Fibroblast of peridontal ligament (primary cell): ENCODE measurements around the gene C11orf68.
"Not testable (repeated sequence)": the region's sequence is repeated elsewhere in the genome, so short reads cannot be mapped to it uniquely, and the experiment has no call there.

ENCODE experiments used
- DNase-seq: peaks from one replicate; pipeline ENCODE4 v3.0.0-alpha.2; 2010; ENCODE audit errors: extremely low read depth

C11orf68 gene

DNA sequence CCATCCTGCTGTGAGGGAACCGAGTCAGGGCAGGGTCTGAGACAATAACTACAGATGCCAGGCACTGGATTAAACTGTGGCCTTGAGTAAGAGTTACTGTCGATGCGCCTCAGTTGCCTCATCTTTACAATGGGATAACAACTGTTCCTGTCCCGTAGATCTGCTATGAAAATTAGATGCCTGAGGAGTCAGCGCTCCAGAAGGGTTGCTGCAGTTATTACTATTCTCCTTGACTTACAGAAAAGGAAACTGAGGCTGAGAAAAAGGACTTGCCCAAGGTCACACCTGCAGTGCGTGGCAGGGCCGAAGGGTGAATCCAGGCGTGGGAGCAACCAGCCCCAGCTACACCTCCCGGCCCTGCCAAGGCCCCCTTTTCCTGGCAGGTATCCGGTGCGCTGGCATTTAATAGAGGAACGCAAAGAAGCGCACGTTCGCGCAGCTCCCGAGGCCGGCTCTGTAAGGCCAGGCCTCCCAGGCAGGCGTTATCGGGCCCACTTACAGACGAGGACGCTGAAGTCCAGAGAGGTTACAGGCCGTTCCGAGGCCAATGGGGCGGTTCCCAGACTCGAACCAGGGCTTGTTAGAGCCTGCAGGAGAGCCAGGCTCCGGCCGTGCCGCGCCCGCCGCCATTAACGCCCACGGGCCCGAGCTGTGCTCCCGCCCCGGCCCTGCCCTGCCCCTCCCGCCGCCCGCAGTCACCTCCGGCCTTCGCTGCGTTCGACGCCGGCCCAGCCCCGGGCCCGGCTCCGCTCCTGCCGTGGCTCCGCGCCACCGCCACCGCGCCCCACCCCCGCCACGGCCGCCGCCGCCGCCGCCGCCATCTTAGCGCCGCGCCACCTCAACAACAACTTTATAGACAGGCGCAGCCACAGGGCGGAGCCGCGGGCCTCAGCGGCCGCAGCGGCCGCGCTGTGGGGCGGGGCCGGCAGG, at the start of gene C11orf68:
Gene C11orf68 (minus strand): TSS at position 852 of the 930 bp plus-strand sequence. CDS start 31 bp downstream, at position 821.
- peak; percentile 28 for DNase-seq

DNA sequence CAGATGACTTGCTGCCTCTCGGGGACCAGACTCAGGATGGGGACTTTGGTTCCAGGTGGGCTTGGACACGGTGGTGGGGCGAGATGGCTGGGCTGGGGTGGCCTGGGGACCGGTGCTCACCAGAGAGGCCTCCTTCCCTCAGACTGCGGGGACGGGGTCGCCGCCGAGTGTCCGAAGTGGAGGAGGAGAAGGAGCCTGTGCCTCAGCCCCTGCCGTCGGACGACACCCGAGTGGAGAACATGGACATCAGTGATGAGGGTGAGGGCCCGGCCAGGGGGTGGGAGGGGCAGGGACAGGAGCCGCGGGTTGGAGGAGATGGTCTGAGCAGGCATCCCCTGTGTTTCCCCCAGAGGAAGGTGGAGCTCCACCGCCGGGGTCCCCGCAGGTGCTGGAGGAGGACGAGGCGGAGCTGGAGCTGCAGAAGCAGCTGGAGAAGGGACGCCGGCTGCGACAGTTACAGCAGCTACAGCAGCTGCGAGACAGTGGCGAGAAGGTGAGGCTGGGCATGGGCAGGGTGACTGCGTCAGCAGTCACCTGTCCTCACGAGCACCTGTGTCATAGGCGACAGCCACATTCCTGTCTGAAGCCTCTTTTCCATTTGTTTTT, 48.6 kb upstream of the C11orf68 start:
- DNase-seq = no peak

DNA sequence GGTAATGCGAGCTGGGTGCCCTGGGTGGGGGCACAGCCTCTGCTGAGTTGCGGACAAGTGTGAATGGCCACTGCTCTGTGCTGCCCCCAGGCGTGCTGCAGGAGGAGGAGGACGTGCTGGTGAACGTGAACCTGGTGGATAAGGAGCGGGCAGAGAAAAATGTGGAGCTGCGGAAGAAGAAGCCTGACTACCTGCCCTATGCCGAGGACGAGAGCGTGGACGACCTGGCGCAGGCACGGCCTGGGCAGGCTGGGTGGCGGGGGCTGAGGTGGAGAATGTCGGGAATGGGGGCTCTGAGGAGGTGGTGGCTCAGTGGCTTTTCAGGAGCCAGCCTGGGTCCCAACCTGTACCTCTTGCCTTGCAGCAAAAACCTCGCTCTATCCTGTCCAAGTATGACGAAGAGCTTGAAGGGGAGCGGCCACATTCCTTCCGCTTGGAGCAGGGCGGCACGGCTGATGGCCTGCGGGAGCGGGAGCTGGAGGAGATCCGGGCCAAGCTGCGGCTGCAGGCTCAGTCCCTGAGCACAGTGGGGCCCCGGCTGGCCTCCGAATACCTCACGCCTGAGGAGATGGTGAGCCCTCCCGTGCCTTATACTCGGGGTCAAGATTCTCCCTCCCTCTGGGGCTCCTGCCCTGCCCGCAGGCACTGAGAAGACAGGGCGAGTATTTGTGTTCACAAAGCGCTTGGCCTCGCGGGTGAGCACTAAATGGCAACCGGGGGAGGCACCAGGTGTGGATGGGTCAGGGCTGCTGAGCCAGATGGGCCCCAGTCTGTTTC, 47.3 kb upstream of the C11orf68 start:
- no peak for DNase-seq

DNA sequence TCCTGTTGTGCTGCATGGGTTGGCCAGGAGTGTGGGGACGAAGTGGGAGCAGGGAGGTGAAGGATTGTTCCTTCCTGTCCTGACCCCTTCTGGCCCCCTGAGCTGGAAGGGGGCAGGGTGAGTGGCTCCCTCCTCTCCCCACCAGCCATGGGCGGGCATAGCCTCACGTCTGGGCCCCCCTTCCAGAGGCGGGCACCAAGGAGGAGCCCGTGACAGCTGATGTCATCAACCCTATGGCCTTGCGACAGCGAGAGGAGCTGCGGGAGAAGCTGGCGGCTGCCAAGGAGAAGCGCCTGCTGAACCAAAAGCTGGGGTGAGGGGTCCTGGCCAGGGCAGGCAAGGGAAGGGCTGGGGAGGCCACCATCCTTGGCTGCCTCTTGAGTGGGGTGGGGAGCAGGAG, 46.0 kb upstream of the C11orf68 start:
- no peak for DNase-seq

DNA sequence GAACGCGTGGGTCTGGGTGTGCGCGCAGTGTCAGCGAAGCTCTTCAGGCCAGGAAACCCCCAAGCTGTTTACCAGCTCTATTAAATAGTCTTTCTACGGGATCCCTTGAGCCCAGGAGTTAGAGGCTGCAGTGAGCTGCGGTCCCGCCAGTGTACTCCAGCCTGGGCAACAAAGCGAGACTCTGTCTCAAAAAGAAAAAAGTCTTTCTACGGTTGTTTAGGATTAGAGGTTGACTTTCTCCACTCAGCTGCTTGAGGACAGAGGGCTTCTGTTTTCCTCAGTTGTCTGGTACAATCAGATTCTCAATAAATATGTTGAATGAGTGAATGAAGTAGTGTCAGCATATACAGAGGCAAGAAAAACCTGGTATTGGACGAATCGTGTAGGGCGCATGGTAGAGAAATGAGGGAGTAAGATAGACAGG, 43.3 kb upstream of the C11orf68 start:
- no peak for DNase-seq

DNA sequence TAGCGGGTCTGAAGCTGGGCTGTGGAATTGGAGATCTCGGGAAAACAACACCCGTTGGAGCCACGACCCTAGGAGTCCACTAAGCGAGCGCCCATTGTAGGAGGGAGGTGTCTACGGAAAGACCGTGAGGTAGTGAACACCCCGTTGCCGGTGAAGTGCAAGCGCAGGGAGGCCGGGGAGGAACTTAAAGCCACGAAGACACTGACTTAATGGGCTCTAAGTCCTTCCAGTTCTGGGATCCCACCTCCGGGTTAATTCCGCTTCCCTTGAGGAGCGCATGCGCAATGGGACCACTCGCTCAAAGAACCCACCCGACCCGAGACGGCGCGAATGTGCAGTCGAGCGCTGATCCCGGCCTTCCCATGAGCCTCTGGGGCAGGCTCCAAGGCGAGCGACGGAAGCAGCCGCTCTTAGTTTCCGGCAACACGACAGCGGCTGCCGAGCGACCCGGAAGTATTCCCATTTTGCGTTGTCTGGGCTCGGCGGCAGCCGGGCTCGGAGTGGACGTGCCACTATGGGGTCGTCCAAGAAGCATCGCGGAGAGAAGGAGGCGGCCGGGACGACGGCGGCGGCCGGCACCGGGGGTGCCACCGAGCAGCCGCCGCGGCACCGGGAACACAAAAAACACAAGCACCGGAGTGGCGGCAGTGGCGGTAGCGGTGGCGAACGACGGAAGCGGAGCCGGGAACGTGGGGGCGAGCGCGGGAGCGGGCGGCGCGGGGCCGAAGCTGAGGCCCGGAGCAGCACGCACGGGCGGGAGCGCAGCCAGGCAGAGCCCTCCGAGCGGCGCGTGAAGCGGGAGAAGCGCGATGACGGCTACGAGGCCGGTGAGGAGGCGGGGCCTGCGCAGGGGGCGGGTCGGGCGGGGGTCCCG, 42.6 kb upstream of the C11orf68 start, which contains the start of gene SART1:
Gene SART1 (plus strand): TSS at position 468 of the 874 bp plus-strand sequence. CDS start 47 bp downstream, at position 515.
- DNase-seq = peak; percentile 97

DNA sequence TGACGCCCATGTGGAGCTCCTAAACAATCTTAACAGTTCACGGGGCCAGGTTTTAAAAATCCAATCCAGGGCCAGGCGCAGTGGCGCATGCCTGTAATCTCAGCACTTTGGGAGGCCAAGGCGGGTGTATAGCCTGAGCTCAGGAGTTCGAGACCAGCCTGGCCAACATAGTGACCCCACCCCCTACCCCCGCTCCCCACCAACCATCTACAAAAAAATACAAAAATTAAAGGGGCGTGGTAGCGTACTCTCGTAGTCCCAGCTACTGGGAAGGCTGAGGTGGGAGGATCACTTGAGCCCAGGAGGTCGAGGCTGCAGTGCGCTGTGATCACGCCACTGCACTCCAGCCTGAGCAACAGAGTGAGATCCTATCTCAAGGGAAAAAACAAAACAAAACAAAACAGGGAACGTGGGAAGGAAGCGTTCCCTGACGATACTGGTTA, 42.0 kb upstream of the C11orf68 start:
- DNase-seq = no peak

DNA sequence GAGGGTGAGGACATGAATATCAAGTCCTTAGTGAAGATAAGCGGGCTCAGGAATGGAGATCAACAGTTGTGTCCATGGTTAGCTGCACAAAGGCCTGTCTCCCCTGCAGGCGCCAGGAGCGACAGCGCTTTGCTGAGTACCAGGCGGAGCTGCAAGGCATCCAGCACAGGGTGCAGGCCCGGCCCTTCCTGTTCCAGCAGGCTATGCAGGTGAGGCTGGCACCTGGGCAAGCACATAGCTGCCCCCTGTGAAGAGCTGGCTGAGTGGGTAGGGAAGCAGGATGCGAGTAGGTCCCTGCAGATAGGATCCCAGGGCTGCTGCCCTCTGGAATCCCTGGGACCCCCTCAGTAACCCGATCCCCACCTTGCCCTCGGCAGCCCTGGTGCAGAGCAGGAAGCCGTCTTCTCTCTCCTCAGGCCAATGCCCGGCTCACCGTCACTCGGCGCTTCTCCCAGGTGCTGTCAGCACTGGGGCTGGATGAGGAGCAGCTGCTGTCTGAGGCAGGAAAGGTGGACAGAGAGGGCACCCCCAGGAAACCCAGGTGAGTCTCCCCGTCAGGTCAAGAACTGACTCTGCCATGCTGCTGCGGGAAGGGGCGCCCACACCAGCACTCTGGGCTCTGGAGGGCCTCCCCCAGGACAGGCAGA, 40.0 kb upstream of the C11orf68 start:
- no peak for DNase-seq

DNA sequence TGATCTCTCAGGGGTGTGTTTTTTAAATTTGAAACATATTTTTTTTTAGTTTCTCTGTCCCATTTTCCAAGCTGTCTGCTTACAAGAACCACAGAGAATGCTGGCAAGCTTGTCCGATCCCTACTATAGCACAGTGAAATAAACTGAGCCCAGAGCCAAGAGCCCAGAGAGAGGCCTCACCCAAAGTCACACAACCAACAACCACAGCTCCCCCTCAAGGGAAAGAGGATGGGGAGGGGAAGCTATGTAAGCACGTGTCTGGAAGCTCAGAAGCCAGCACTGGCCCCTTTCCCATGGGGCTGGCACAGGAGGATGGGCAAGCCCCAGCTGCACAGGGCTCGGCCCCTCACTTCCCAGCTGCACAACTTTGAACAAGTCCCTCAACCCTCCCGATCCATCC, 39.4 kb upstream of the C11orf68 start:
- DNase-seq = peak; percentile 61

DNA sequence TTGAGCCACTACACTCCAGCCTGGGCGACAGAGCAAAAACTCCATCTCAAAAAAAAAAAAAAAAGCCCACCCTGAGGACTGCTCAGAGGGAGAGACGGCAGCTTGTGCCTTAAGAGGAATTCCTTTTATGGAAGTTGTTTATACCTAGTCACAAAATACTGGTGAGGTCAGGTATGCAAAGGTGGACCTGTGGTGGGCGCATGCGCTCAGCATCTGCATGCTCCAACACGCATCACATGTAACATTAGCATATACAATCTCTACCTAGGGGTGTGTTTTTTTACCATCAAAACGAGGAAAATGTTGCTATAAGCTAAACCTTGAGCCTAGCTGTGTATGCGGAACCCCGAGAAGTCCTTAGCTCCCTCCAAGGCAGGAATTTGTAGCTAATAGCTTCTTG, 35.9 kb upstream of the C11orf68 start:
- no peak for DNase-seq

DNA sequence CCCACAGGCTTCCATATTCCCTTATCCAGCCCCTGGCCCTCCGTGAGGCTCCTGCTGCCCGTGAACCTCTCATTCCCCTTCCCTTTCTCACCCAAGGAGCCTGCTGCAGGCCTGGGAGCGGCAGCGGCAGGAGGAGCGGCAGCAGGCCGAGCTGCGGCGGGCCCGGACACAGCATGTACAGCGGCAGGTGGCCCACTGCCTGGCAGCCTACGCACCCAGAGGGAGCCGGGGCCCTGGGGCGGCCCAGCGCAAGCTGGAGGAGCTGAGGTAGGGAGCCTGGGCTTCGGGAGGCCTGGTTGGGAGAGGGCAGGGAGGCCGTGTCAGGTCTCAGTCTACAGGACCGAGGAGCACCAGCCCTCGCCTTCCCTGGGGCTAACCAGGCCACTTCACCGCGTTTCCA, 34.6 kb upstream of the C11orf68 start:
- no peak for DNase-seq

DNA sequence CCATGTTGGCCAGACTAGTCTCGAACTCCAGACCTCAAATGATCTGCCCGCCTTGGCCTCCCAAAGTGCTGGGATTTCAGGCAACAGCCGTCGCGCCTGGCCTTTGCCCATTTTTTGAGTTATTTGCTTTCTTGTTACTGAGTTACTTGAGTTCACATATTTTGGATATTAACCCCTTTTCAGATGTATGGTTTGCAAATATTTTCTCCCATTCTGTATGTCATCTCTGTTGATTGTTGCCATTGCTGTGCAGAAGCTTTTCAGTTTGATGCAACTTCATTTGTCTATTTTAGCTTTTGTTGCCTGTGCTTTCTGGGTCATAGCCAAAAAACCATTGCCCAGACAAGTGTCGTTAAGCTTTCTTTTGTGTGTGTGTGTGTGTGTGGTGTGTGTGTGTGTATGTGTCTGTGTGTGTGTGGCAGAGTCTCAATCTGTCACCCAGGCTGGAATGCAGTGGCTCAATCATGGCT, 33.2 kb upstream of the C11orf68 start:
- no peak for DNase-seq

DNA sequence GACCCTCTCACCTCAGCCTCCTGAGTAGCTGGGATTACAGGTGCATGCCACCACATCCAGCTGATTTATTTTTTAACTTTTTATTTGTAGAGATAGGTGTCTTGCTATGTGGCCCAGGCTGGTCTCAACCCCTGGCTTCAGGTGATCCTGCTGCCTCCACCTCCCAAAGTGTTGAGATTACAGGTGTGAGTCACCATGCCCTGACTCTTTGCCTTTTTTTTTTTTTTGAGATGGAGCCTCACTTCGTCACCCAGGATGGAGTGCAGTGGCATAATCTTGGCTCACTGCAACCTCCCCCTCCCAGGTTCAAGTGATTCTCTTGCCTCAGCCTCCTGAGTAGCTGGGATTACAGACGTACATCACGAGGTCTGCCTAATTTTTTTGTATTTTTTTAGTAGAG, 32.8 kb upstream of the C11orf68 start:
- not testable (repeated sequence) for DNase-seq

DNA sequence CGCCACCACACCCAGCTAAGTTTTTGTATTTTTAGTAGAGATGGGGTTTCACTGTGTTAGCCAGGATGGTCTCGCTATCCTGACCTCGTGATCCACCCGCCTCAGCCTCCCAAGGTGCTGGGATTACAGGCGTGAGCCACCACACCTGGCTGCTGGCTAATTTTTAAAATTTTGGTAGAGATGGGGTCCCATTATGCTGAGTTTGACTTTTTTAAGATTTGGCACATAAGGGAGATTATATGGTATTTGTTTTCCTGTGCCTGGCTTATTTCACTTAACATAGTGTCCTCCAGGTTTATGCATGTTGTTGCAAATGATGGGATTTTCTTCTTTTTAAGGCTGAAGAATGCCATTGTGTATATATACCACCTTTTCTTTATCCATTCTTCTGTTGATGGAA, 31.8 kb upstream of the C11orf68 start:
- DNase-seq = not testable (repeated sequence)

DNA sequence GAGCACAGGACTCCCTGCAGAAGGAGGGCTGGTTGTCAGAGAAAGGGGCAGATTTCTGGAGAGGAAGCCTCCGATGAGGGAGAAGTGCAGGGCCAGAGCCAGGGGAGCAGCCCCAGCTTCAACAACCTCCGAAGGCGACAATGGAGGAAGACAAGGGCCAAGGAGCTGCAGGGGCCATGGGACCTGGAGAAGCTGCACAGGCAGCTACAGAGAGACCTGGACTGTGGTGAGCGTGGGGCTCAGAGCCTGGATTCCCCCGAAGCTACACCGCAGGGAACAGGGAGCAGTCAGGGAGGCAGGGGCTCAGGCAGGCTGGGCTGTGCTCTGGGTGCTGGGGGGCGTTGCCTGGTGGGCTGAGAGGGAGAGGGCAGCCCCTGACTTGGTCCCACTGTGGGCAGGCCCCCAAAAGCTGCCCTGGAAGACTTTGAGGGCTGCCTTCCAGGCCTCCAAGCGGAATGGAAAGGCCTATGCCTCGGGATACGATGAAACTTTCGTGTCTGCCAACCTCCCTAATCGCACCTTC, 28.8 kb upstream of the C11orf68 start:
- DNase-seq = no peak

DNA sequence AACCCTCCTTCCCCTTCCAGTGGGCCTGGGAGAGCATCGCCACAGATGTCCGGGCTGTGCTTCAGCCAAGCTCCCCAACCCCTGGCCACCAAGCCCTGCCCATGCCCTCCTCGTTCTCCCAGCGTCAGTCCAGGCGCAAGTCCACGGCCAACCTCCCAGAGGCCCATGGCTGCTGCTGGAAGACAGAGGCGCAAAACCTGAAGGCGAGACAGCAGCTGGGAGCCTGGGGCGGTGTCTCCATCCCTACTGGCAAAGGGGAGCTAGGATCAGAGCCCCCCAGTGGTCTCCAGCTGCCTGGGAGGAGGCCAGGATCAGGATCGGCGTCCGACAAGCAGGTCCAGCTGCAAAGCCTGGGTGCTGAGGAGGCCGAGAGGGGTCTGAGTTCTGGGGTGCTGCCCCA, 28.3 kb upstream of the C11orf68 start:
- no peak for DNase-seq

DNA sequence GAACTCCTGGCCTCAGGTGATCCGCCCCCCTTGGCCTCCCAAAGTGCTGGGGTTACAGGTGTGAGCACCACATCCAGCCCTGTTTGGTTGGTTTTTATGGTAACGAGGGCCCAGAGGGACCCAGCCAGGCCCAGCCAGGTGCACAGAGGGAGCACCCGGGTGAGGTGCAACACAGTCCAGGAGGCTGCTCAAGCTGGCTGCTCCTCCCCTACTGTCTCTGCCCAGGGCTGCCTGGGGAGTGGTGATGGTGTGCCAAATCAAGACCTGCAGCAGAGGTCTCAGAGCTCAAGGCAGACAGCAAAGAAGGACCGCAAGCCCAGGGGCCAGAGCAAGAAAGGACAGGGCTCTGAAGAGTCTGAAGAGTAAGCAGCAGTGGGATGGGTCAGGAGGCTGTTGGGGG, 27.8 kb upstream of the C11orf68 start:
- DNase-seq = no peak

DNA sequence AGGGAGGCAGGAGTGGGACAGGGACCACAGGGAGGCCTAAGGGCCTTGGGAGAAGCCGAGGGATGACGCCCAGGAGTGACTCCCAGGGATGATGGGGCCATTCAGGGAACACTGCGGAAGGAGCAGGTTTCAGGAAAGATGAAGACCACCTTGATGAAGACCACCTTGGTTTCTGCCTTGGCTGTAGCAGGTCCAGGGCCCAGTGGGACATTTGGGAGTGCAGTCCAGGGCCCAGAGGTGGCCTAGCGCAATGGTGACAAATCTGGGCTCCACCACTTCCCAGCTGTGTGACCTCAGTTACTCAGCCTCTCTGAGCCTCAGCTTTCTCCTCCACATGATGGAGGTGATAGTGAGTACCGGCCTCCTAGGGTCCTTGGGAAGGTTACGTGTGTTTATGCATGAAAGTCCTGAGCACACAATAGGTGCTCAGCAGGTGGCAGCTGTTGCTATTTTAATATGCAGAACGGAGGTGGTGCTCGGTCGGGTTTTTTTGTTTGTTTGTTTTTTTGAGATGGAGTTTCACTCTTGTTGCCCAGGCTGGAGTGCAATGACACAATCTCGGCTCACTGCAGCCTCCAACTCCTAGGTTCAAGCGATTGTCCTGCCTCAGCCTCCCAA, 27.2 kb upstream of the C11orf68 start:
- no peak for DNase-seq

DNA sequence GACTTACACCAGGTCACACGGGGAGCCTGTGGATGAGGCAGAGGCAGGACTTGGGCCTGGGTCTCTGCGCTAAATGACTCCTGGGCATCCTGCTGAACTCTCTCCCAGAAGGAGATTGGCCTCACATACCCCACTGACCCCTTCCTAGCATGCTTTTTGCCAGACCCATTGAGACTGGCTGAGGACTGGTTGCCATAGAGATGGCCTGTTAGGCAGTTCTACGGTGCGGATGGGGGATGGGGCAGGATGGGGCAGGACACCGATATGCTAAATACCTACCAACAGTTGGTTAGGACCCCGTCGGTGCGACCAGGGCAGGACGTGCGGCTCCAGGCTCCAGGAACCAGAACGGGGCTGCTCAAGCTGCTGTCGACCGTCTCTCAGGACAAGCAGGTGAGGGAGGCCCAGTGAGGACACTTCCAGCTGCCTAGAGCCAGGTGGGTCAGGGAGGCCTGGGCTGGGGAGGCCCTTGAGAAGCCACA, 26.6 kb upstream of the C11orf68 start, which contains the start of gene TSGA10IP:
Gene TSGA10IP (plus strand): TSS at position 51 of the 482 bp plus-strand sequence. CDS start 196 bp downstream, at position 247.
- DNase-seq = no peak
